HepG2 (cell line): ENCODE results near the gene SCFD2. TPM values are rescaled to one million over a fixed set of nuclear protein-coding genes. Genes with fewer than 3 reads are reported as not detected.

ENCODE experiments used
- ATAC-seq: fragments of 200-7000 bp; cut with Tn5 transposase; 3 replicates; pipeline ENCODE4 v1.9.1; 2020; ENCODE audit warnings: mild to moderate bottlenecking, moderate library complexity
- BruUV-seq: library from RNA; stranded (reverse); fragments of 400-500 nt; replicated peaks from 2 replicates; lab custom pipeline; 2021; lab: Mats Ljungman, UMichigan
- CTCF ChIA-PET: fragments of 300-600 bp; formaldehyde crosslinking; extraction: SDS; loops from one replicate; lab custom pipeline; 2021; ENCODE audit warnings: low total read pairs, inconsistent platforms, low intra/inter-chr PET ratio; lab: Yijun Ruan, JAX
- POLR2A ChIA-PET: fragments of 350-600 bp; sonication (Branson Sonifier 250); formaldehyde crosslinking; loops from one replicate; lab custom pipeline; 2020; ENCODE audit warnings: antibody characterized with exemption, inconsistent platforms; lab: Yijun Ruan, JAX
- DNase-seq: peaks from one replicate; pipeline ENCODE4 v3.0.0-alpha.2; 2015; ENCODE audit warnings: low spot score
- FAIRE-seq: peaks from 3 replicates; lab custom pipeline; 2011; peaks lifted over from hg19 to GRCh38; lab: Jason Lieb, UNC
- H2AFZ ChIP-seq: one replicate; pipeline ENCODE4 v1.6.1; 2011; ENCODE audit warnings: low read length, inconsistent platforms
- H3K27ac ChIP-seq: fragments of 300-600 bp; 3 replicates; pipeline ENCODE4 v1.8.0; 2011; ENCODE audit warnings: mixed run types, mild to moderate bottlenecking, mixed read lengths, low read length, inconsistent platforms; ENCODE audit not compliant: insufficient read depth; ENCODE audit errors: extremely low read length
- H3K27me3 ChIP-seq, 2 experiments: fragments of 200-600 bp in 1 of 2; 2 replicates in 1 of 2; 3 replicates in 1 of 2; pipeline versions ENCODE4 v1.6.0 to v1.8.0; 2011; ENCODE audit warnings: low read length in 2 of 2, mild to moderate bottlenecking in 2 of 2, moderate library complexity in 2 of 2, inconsistent platforms in 1 of 2; ENCODE audit not compliant: insufficient read depth in 2 of 2, control insufficient read depth in 1 of 2
- H3K36me3 ChIP-seq, 2 experiments: fragments of 200-600 bp in 1 of 2; replicated peaks in 1 of 2; 2 replicates in 1 of 2; 3 replicates in 1 of 2; pipeline versions ENCODE4 v1.5.1 to v1.8.0; 2011; ENCODE audit warnings: low read length in 2 of 2, inconsistent platforms in 1 of 2; ENCODE audit not compliant: insufficient read depth in 2 of 2, control insufficient read depth in 1 of 2
- H3K4me1 ChIP-seq: 2 replicates; pipeline ENCODE4 v1.5.1; 2012; ENCODE audit warnings: low read length, inconsistent platforms; ENCODE audit not compliant: insufficient read depth
- H3K4me2 ChIP-seq: 2 replicates; pipeline ENCODE4 v1.6.0; 2011; ENCODE audit warnings: low read depth, low read length, inconsistent platforms
- H3K4me3 ChIP-seq, 3 experiments: fragments of 200-600 bp in 1 of 3; sonication (generic), shearing (Covaris generic) in 1 of 3; replicated peaks in 1 of 3; 2 replicates each; pipeline ENCODE4 v1.5.1; 2011 to 2016; ENCODE audit warnings: low read length in 3 of 3, inconsistent platforms in 2 of 3, low read depth in 2 of 3, mild to moderate bottlenecking in 2 of 3, control low read depth in 1 of 3, mixed read lengths in 1 of 3; ENCODE audit not compliant: insufficient read depth in 1 of 3
- H3K79me2 ChIP-seq: one replicate; pipeline ENCODE4 v1.6.1; 2011; ENCODE audit warnings: low read length, inconsistent platforms; ENCODE audit not compliant: insufficient read depth
- H3K9ac ChIP-seq: 2 replicates; pipeline ENCODE4 v1.6.0; 2011; ENCODE audit warnings: mild to moderate bottlenecking, low read depth, low read length, inconsistent platforms; ENCODE audit not compliant: insufficient read depth
- H3K9me3 ChIP-seq: 2 replicates; pipeline ENCODE4 v1.5.1; 2012; ENCODE audit warnings: mild to moderate bottlenecking, low read length
- H4K20me1 ChIP-seq: 2 replicates; pipeline ENCODE4 v1.6.0; 2011; ENCODE audit warnings: inconsistent platforms, mild to moderate bottlenecking, low read length, moderate library complexity; ENCODE audit not compliant: insufficient read depth
- CSRNP2 ChIP-seq: sonication (generic); formaldehyde crosslinking; conservative IDR thresholded peaks from 2 replicates; pipeline ENCODE4 v1.8.0; 2022; ENCODE audit warnings: low read depth, missing genetic modification reagents
- FOXP4 ChIP-seq: sonication (generic); formaldehyde crosslinking; IDR thresholded peaks from 2 replicates; pipeline ENCODE4 v1.4.0; 2020; ENCODE audit warnings: missing genetic modification reagents
- KDM5A ChIP-seq: fragments of 200-600 bp; sonication (generic); IDR thresholded peaks from 2 replicates; pipeline ENCODE4 v1.7.0; 2018; ENCODE audit warnings: antibody characterized with exemption, mild to moderate bottlenecking, low read length, borderline replicate concordance
- NPAS2 ChIP-seq: sonication (generic); formaldehyde crosslinking; IDR thresholded peaks from 2 replicates; pipeline ENCODE4 v1.8.0; 2022; ENCODE audit warnings: mild to moderate bottlenecking, missing genetic modification reagents, borderline replicate concordance
- SYNCRIP ChIP-seq: fragments of 200-400 bp; formaldehyde crosslinking; IDR thresholded peaks from 2 replicates; pipeline ENCODE4 v1.6.1; 2018; ENCODE audit warnings: mild to moderate bottlenecking, low read depth, low read length; ENCODE audit not compliant: insufficient read depth
- ZFX ChIP-seq: sonication (generic); formaldehyde crosslinking; IDR thresholded peaks from 2 replicates; pipeline ENCODE4 v1.4.0; 2020; ENCODE audit warnings: mild to moderate bottlenecking, low read depth, missing genetic modification reagents, moderate library complexity
- ZFY ChIP-seq: sonication (generic); formaldehyde crosslinking; IDR thresholded peaks from 2 replicates; pipeline ENCODE4 v1.4.0; 2020; ENCODE audit warnings: missing genetic modification reagents
- ZNF24 ChIP-seq: fragments of 450-650 bp; IDR thresholded peaks from 2 replicates; pipeline ENCODE4 v1.6.1; 2017; ENCODE audit warnings: antibody characterized with exemption, mild to moderate bottlenecking
- WGBS: methylation state at CpG from one replicate; pipeline ENCODE4 v1.1.6; 2017; ENCODE audit warnings: low lambda C conversion rate; 5-methylcytosine and 5-hydroxymethylcytosine counted together
- in situ Hi-C: cut with HindIII; loops from 2 replicates; pipeline ENCODE4 v1.10.0; 2017; ENCODE audit warnings: low pct_unique_long_range_greater_than_20kb; ENCODE audit not compliant: extremely low pct_ligation_motif_present
- intact Hi-C: fragments of 100-400 bp; cut with micrococcal nuclease; formaldehyde crosslinking; loops from one replicate; pipeline ENCODE4 v1.10.0; 2022; ENCODE audit not compliant: unreplicated experiment
- polyA plus RNA-seq, 8 experiments: library from polyadenylated mRNA; depleted of rRNA in 3 of 8; stranded (reverse) in 7 of 8; unstranded in 1 of 8; fragments of >200 nt; fragmentation: Illumina TruSeq in 4 of 8; extraction: Trizol in 4 of 8; gene quantifications; 2 replicates each; pipeline versions ENCODE4 v1.2.1 to v1.2.3, GENCODE V29; 2011 to 2016; ENCODE audit warnings: low read depth in 4 of 8, missing spikeins in 1 of 8, mixed read lengths in 1 of 8; ENCODE audit not compliant: insufficient read depth in 1 of 8
- total RNA-seq, 5 experiments: library from RNA; depleted of rRNA; stranded (reverse); fragments of >200 nt; fragmentation: Illumina TruSeq; extraction: Trizol; gene quantifications; 2 replicates each; pipeline ENCODE4 v1.2.3, GENCODE V29; 2016; ENCODE audit warnings: low read depth in 1 of 5
- TF ChIP-seq, protein P1 (sequence below): sonication (generic); formaldehyde crosslinking; IDR thresholded peaks from 2 replicates; pipeline ENCODE4 v1.8.1; 2023; ENCODE audit warnings: mild to moderate bottlenecking, inconsistent platforms, moderate library complexity, missing genetic modification reagents, borderline replicate concordance

The SCFD2 gene
- total and polyA plus RNA-seq, 2 of the 13 experiments (the other 11 are each of a cell fraction or from before 2014, with no cell fraction given) = 4.6 to 15.6 TPM

GRCh38 chr4:53161787-53162433 is 204.0 kb downstream of the SCFD2 start:
- no peak overlapping the region for H3K27ac ChIP-seq
- no peaks in the 10 kb centered on the region for H3K79me2 ChIP-seq
- no peak overlapping the region for H3K4me3 ChIP-seq
- no peak overlapping the region for H3K4me2 ChIP-seq
- DNase-seq (no peak), ATAC-seq (no peak), FAIRE-seq (no peak)
- in situ Hi-C loops = no loop called here
- ChIA-PET CTCF (no interaction called here), POLR2A (no interaction called here)
- H3K9ac ChIP-seq = no peak overlapping the region
- no peaks in the 10 kb centered on the region for H3K4me1 ChIP-seq
- H2AFZ ChIP-seq = no peak overlapping the region
- H4K20me1 ChIP-seq = no peaks in the 10 kb centered on the region
- BruUV-seq = no TSS peak
- no peaks in the 10 kb centered on the region for H3K9me3 ChIP-seq
- whole genome bisulfite sequencing = 95% methylated on average over 1 of the region's 1 CpG
- no peak for TF ChIP-seq CSRNP2 (CRISPR knock-in tag)
- TF ChIP-seq SYNCRIP = no peak
- TF ChIP-seq ZFY = no peak
- TF ChIP-seq ZNF24 = no peak
- TF ChIP-seq KDM5A = no peak
- no peak for TF ChIP-seq NPAS2 (CRISPR knock-in tag)
- no peak for TF ChIP-seq ZFX (CRISPR knock-in tag)
- TF ChIP-seq, protein P1, sequence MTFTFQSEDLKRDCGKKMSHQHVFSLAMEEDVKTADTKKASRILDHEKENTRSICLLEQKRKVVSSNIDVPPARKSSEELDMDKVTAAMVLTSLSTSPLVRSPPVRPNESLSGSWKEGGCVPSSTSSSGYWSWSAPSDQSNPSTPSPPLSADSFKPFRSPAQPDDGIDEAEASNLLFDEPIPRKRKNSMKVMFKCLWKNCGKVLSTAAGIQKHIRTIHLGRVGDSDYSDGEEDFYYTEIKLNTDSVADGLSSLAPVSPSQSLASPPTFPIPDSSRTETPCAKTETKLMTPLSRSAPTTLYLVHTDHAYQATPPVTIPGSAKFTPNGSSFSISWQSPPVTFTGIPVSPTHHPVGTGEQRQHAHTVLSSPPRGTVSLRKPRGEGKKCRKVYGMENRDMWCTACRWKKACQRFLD (CRISPR knock-in tag) = no peak
- no peak for TF ChIP-seq FOXP4
- TF ChIP-seq, all 625 proteins: peak for 0
- intact Hi-C loops = no loop called here
- no peaks in the 10 kb centered on the region for H3K27me3 ChIP-seq
- H3K36me3 ChIP-seq = no peaks in the 10 kb centered on the region
